Brain pericyte (primary cell): Measurements from ENCODE around the gene RPRML.
"Not testable (repeated sequence)": the region's sequence is repeated elsewhere in the genome, so short reads cannot be mapped to it uniquely, and the experiment has no call there.

ENCODE experiments used
- DNase-seq: peaks from one replicate; pipeline ENCODE4 v3.0.0-alpha.2; 2012; ENCODE audit warnings: low read depth, low spot score

Gene RPRML

GRCh38 chr17:46979147-46979863, at the start of gene RPRML:
Gene RPRML (minus strand): TSS chr17:46979253. CDS start chr17:46979007, 246 bp downstream.
- no peak for DNase-seq

GRCh38 chr17:47016966-47017365, 37.9 kb upstream of the RPRML start:
- not testable (repeated sequence) for DNase-seq

GRCh38 chr17:47013341-47013740, 34.3 kb upstream of the RPRML start:
- no peak for DNase-seq

GRCh38 chr17:47012457-47012856, 33.4 kb upstream of the RPRML start:
- DNase-seq = no peak

- DNase-seq = no peak
Measured at GRCh38 chr17:47009759-47010594, 30.9 kb upstream of the RPRML start.

GRCh38 chr17:47004906-47005305, 25.9 kb upstream of the RPRML start:
- DNase-seq = no peak

GRCh38 chr17:47003864-47004263, 24.8 kb upstream of the RPRML start:
- DNase-seq = not testable (repeated sequence)

GRCh38 chr17:46995841-46996571, 17.0 kb upstream of the RPRML start:
- no peak for DNase-seq

- DNase-seq = no peak
Measured at GRCh38 chr17:46994993-46995392, 15.9 kb upstream of the RPRML start.

- DNase-seq = no peak
Measured at GRCh38 chr17:46991617-46992016, 12.6 kb upstream of the RPRML start.

GRCh38 chr17:46989637-46990431, 10.8 kb upstream of the RPRML start:
- no peak for DNase-seq

GRCh38 chr17:46987927-46988326, 8.9 kb upstream of the RPRML start:
- DNase-seq = not testable (repeated sequence)

GRCh38 chr17:46986366-46986765, 7.3 kb upstream of the RPRML start:
- DNase-seq = no peak

GRCh38 chr17:46984892-46985291, 5.8 kb upstream of the RPRML start:
- no peak for DNase-seq

GRCh38 chr17:46984341-46984740, 5.3 kb upstream of the RPRML start:
- no peak for DNase-seq

GRCh38 chr17:46983782-46984181, 4.7 kb upstream of the RPRML start:
- DNase-seq = no peak

- DNase-seq = no peak
Measured at GRCh38 chr17:46982577-46982976, 3.5 kb upstream of the RPRML start.

GRCh38 chr17:46978489-46979146, 435 bp downstream of the RPRML start:
- no peak for DNase-seq

- DNase-seq = no peak
Measured at GRCh38 chr17:46977750-46978488, 1.1 kb downstream of the RPRML start.

- DNase-seq = no peak
Measured at GRCh38 chr17:46977348-46977747, 1.7 kb downstream of the RPRML start.
